HG03520 (cell line): ENCODE data around the gene HLA-DRA.

Experiments used
- ATAC-seq: cut with Tn5 transposase; IDR thresholded peaks from one replicate; pipeline ENCODE4 v1.9.1; 2021; ENCODE audit warnings: mild to moderate bottlenecking, moderate library complexity; ENCODE audit not compliant: unreplicated experiment

HLA-DRA gene

GRCh38 chr6:32439602-32440214, at the start of gene HLA-DRA:
TSS of gene HLA-DRA (plus strand) at chr6:32439887. CDS start at chr6:32439951, 64 bp downstream.
- peak; percentile 73 for ATAC-seq

- ATAC-seq, result no peak
Observed at GRCh38 chr6:32391505-32391904, 48.2 kb upstream of the HLA-DRA start.

GRCh38 chr6:32393665-32394420, 45.8 kb upstream of the HLA-DRA start:
- no peak for ATAC-seq

GRCh38 chr6:32396028-32396427, 43.7 kb upstream of the HLA-DRA start:
- ATAC-seq, result no peak

- peak; percentile 73 for ATAC-seq
Observed at GRCh38 chr6:32397252-32397920, 42.3 kb upstream of the HLA-DRA start.

GRCh38 chr6:32401284-32401963, 38.3 kb upstream of the HLA-DRA start:
- ATAC-seq, result no peak

GRCh38 chr6:32402812-32403211, 36.9 kb upstream of the HLA-DRA start:
- no peak for ATAC-seq

- ATAC-seq, result no peak
Observed at GRCh38 chr6:32405656-32406055, 34.0 kb upstream of the HLA-DRA start.

GRCh38 chr6:32406197-32406596, 33.5 kb upstream of the HLA-DRA start:
- ATAC-seq, result no peak

GRCh38 chr6:32406857-32407256, 32.8 kb upstream of the HLA-DRA start, which contains the start of gene BTNL2:
TSS of gene BTNL2 (minus strand) at chr6:32407181. CDS start at chr6:32407123, 58 bp downstream.
- no peak for ATAC-seq

- ATAC-seq, result no peak
Observed at GRCh38 chr6:32410906-32411305, 28.8 kb upstream of the HLA-DRA start.

GRCh38 chr6:32411566-32412327, 27.9 kb upstream of the HLA-DRA start:
- ATAC-seq, result no peak

- no peak for ATAC-seq
Observed at GRCh38 chr6:32413427-32414047, 26.1 kb upstream of the HLA-DRA start.

GRCh38 chr6:32415521-32416019, 24.1 kb upstream of the HLA-DRA start:
- no peak for ATAC-seq

GRCh38 chr6:32416036-32416435, 23.7 kb upstream of the HLA-DRA start:
- no peak for ATAC-seq

GRCh38 chr6:32424589-32425300, 14.9 kb upstream of the HLA-DRA start:
- no peak for ATAC-seq

- no peak for ATAC-seq
Observed at GRCh38 chr6:32426338-32426737, 13.3 kb upstream of the HLA-DRA start.

GRCh38 chr6:32427218-32427617, 12.5 kb upstream of the HLA-DRA start:
- no peak for ATAC-seq

- ATAC-seq, result no peak
Observed at GRCh38 chr6:32427934-32428474, 11.7 kb upstream of the HLA-DRA start.
